IMR-90 (cell line): ENCODE measurements around the gene NPIPA1.
"Not testable (repeated sequence)": the region's sequence is repeated elsewhere in the genome, so short reads cannot be mapped to it uniquely, and the experiment has no call there.

ENCODE experiments used
- BHLHE40 ChIP-seq: fragments of 150-350 bp; IDR thresholded peaks from 2 replicates; pipeline ENCODE4 v1.6.1; 2016; ENCODE audit warnings: mild to moderate bottlenecking, low read depth, low read length
- CEBPB ChIP-seq: IDR thresholded peaks from 2 replicates; pipeline ENCODE4 v1.6.1; 2012; ENCODE audit warnings: low read depth, low read length, improper control_type of control experiment
- FOS ChIP-seq: fragments of 150-350 bp; IDR thresholded peaks from 2 replicates; pipeline ENCODE4 v1.6.1; 2016; ENCODE audit warnings: low read depth, low read length
- MAFK ChIP-seq: IDR thresholded peaks from 2 replicates; pipeline ENCODE4 v1.6.1; 2012; ENCODE audit warnings: low read depth, low read length, improper control_type of control experiment
- MAZ ChIP-seq: IDR thresholded peaks from 2 replicates; pipeline ENCODE4 v1.6.1; 2012; ENCODE audit warnings: low read depth, mild to moderate bottlenecking, low read length, improper control_type of control experiment, moderate library complexity, borderline replicate concordance
- MXI1 ChIP-seq: IDR thresholded peaks from 2 replicates; pipeline ENCODE4 v1.6.1; 2012; ENCODE audit warnings: low read depth, mild to moderate bottlenecking, low read length, moderate library complexity, borderline replicate concordance
- POLR2A ChIP-seq: IDR thresholded peaks from 2 replicates; pipeline ENCODE4 v1.6.1; 2012; ENCODE audit warnings: mild to moderate bottlenecking, low read depth, low read length
- RAD21 ChIP-seq: IDR thresholded peaks from 2 replicates; pipeline ENCODE4 v1.6.1; 2012; ENCODE audit warnings: low read length, improper control_type of control experiment
- RFX5 ChIP-seq: IDR thresholded peaks from 2 replicates; pipeline ENCODE4 v1.8.0; 2012; ENCODE audit warnings: low read depth, mild to moderate bottlenecking, low read length, moderate library complexity
- SMC3 ChIP-seq: fragments of 150-350 bp; IDR thresholded peaks from 2 replicates; pipeline ENCODE4 v1.6.1; 2016; ENCODE audit warnings: low read depth, mild to moderate bottlenecking, antibody characterized with exemption, low read length, moderate library complexity
- TF ChIP-seq, protein P1 (sequence below): conservative IDR thresholded peaks from 2 replicates; pipeline ENCODE4 v1.5.1; 2012; ENCODE audit warnings: mild to moderate bottlenecking, low read depth, low read length, improper control_type of control experiment
- TF ChIP-seq, protein P2 (sequence below): fragments of 150-350 bp; IDR thresholded peaks from 2 replicates; pipeline ENCODE4 v1.6.1; 2017; ENCODE audit warnings: mild to moderate bottlenecking, antibody characterized with exemption, low read length, low read depth
- TF ChIP-seq, protein P3 (sequence below): fragments of 150-350 bp; IDR thresholded peaks from 2 replicates; pipeline ENCODE4 v1.6.1; 2016; ENCODE audit warnings: low read depth, mild to moderate bottlenecking, low read length, moderate library complexity, borderline replicate concordance

DNA sequence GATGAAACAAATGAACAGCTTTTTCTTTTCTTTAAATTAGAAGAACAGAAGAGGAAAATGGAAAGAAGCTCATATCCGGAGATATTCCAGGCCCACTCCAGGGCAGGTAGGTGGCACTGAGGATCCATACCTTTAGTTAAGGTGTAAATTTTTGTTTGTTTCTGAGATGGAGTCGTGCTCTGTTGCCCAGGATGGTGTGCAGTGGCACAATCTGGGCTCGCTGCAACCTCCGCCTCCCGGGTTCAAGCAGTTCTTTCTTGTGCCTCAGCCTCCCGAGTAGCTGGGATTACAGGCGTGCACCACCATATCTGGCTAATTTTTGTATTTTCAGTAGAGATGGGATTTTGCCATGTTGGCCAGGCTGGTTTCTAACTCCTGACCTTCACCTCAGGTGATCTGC, 61.1 kb downstream of the NPIPA1 start:
- TF ChIP-seq, protein P1, sequence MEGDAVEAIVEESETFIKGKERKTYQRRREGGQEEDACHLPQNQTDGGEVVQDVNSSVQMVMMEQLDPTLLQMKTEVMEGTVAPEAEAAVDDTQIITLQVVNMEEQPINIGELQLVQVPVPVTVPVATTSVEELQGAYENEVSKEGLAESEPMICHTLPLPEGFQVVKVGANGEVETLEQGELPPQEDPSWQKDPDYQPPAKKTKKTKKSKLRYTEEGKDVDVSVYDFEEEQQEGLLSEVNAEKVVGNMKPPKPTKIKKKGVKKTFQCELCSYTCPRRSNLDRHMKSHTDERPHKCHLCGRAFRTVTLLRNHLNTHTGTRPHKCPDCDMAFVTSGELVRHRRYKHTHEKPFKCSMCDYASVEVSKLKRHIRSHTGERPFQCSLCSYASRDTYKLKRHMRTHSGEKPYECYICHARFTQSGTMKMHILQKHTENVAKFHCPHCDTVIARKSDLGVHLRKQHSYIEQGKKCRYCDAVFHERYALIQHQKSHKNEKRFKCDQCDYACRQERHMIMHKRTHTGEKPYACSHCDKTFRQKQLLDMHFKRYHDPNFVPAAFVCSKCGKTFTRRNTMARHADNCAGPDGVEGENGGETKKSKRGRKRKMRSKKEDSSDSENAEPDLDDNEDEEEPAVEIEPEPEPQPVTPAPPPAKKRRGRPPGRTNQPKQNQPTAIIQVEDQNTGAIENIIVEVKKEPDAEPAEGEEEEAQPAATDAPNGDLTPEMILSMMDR: not testable (repeated sequence)
- not testable (repeated sequence) for TF ChIP-seq MAFK, MAZ, POLR2A, RAD21, FOS, BHLHE40, RFX5, MXI1, CEBPB, SMC3
- TF ChIP-seq, protein P2, sequence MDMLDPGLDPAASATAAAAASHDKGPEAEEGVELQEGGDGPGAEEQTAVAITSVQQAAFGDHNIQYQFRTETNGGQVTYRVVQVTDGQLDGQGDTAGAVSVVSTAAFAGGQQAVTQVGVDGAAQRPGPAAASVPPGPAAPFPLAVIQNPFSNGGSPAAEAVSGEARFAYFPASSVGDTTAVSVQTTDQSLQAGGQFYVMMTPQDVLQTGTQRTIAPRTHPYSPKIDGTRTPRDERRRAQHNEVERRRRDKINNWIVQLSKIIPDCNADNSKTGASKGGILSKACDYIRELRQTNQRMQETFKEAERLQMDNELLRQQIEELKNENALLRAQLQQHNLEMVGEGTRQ: not testable (repeated sequence)
- TF ChIP-seq, protein P3, sequence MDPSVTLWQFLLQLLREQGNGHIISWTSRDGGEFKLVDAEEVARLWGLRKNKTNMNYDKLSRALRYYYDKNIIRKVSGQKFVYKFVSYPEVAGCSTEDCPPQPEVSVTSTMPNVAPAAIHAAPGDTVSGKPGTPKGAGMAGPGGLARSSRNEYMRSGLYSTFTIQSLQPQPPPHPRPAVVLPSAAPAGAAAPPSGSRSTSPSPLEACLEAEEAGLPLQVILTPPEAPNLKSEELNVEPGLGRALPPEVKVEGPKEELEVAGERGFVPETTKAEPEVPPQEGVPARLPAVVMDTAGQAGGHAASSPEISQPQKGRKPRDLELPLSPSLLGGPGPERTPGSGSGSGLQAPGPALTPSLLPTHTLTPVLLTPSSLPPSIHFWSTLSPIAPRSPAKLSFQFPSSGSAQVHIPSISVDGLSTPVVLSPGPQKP: not testable (repeated sequence)
